ENCODE data around the gene GPR101.

GRCh38 chrX:137025930-137026329, 7.9 kb downstream of the GPR101 start:
- TF ChIP-seq CTCF (IDR thresholded peaks at IDR 0.05; ENCODE audit: insufficient read depth, low read length, poor library complexity, severe bottlenecking), result no peak
- TF ChIP-seq EZH2phosphoT487 (conservative IDR thresholded peaks at IDR 0.05; ENCODE audit: low read length), result no peak
